ENCODE data around the gene NPTX1. TPM values are rescaled to one million over a fixed set of nuclear protein-coding genes. Genes with fewer than 3 reads are reported as not detected.

The NPTX1 gene
- total and polyA plus RNA-seq, 9 of the 15 experiments (the other 6 are each of a cell fraction or from before 2014, with no cell fraction given) = 0.04 TPM; not detected in 8

- TF ChIP-seq, protein P1, sequence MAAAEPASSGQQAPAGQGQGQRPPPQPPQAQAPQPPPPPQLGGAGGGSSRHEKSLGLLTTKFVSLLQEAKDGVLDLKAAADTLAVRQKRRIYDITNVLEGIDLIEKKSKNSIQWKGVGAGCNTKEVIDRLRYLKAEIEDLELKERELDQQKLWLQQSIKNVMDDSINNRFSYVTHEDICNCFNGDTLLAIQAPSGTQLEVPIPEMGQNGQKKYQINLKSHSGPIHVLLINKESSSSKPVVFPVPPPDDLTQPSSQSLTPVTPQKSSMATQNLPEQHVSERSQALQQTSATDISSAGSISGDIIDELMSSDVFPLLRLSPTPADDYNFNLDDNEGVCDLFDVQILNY (CRISPR knock-in tag; IDR thresholded peaks at IDR 0.05) = peak; percentile 87; the same call in 1 of the 2 replicates
- TF ChIP-seq TRIM24 (IDR thresholded peaks at IDR 0.05) (no peak), MTA3 (IDR thresholded peaks at IDR 0.05; ENCODE audit: borderline replicate concordance) (peak; percentile 29; the same call in 1 of the 2 replicates), PHB (CRISPR knock-in tag; IDR thresholded peaks at IDR 0.05) (no peak), KAT2B (IDR thresholded peaks at IDR 0.05; ENCODE audit: low read depth, low read length) (no peak), HIVEP1 (CRISPR knock-in tag; IDR thresholded peaks at IDR 0.05) (no peak), ATF3 (IDR thresholded peaks at IDR 0.05) (no peak), ATF3 (CRISPR knock-in tag; conservative IDR thresholded peaks at IDR 0.05) (peak; percentile 77; the same call in 1 of the 2 replicates)
- TF ChIP-seq, protein P2, sequence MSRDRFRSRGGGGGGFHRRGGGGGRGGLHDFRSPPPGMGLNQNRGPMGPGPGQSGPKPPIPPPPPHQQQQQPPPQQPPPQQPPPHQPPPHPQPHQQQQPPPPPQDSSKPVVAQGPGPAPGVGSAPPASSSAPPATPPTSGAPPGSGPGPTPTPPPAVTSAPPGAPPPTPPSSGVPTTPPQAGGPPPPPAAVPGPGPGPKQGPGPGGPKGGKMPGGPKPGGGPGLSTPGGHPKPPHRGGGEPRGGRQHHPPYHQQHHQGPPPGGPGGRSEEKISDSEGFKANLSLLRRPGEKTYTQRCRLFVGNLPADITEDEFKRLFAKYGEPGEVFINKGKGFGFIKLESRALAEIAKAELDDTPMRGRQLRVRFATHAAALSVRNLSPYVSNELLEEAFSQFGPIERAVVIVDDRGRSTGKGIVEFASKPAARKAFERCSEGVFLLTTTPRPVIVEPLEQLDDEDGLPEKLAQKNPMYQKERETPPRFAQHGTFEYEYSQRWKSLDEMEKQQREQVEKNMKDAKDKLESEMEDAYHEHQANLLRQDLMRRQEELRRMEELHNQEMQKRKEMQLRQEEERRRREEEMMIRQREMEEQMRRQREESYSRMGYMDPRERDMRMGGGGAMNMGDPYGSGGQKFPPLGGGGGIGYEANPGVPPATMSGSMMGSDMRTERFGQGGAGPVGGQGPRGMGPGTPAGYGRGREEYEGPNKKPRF (IDR thresholded peaks at IDR 0.05; ENCODE audit: low read depth, low read length) = no peak
These were observed 21.7 kb downstream of the NPTX1 start (continued) for GRCh38 chr17:80454557-80455335.
